K562 (cell line): Measurements from ENCODE around the gene FDPS. TPM values are rescaled to one million over a fixed set of nuclear protein-coding genes. Genes with fewer than 3 reads are reported as not detected.

Source experiments
- DDX20 ChIP-seq: fragments of 450-650 bp; IDR thresholded peaks from 2 replicates; pipeline ENCODE4 v1.6.1; 2016; ENCODE audit warnings: missing genetic modification characterization, low read depth, mild to moderate bottlenecking, missing compliant biosample characterization, moderate library complexity
- ELK1 ChIP-seq: sonication (generic); formaldehyde crosslinking; IDR thresholded peaks from 2 replicates; pipeline ENCODE4 v1.8.1; 2022; ENCODE audit warnings: missing genetic modification reagents
- IRF2 ChIP-seq: sonication (generic); formaldehyde crosslinking; IDR thresholded peaks from 2 replicates; pipeline ENCODE4 v1.8.1; 2022; ENCODE audit warnings: mild to moderate bottlenecking, missing genetic modification reagents
- KDM1A ChIP-seq, 2 experiments: fragments of 450-650 bp; IDR thresholded peaks; 2 replicates each; pipeline ENCODE4 v1.6.1; 2016; ENCODE audit warnings: mild to moderate bottlenecking in 2 of 2
- LARP7 ChIP-seq: fragments of 450-650 bp; IDR thresholded peaks from 2 replicates; pipeline ENCODE4 v1.6.1; 2016
- MTA3 ChIP-seq: fragments of 450-650 bp; formaldehyde crosslinking; IDR thresholded peaks from 2 replicates; pipeline ENCODE4 v1.6.1; 2017; ENCODE audit warnings: mild to moderate bottlenecking, borderline replicate concordance
- MYC ChIP-seq, 2 experiments: fragments of 250-450 bp in 1 of 2; sonication (Bioruptor Pico) in 1 of 2; IDR thresholded peaks; 2 replicates each; pipeline versions ENCODE4 v1.5.1 to v1.6.1; 2012 to 2021; ENCODE audit warnings: low read depth in 2 of 2, borderline replicate concordance in 1 of 2, improper control_type of control experiment in 1 of 2, low read length in 1 of 2, mild to moderate bottlenecking in 1 of 2, moderate library complexity in 1 of 2
- NFXL1 ChIP-seq: fragments of 450-650 bp; formaldehyde crosslinking; IDR thresholded peaks from 2 replicates; pipeline ENCODE4 v1.4.0; 2021; ENCODE audit warnings: mild to moderate bottlenecking
- RBM34 ChIP-seq: fragments of 200-400 bp; formaldehyde crosslinking; IDR thresholded peaks from 2 replicates; pipeline ENCODE4 v1.6.1; 2018; ENCODE audit warnings: low read length, borderline replicate concordance; ENCODE audit not compliant: insufficient read depth
- TAF1 ChIP-seq: IDR thresholded peaks from 2 replicates; pipeline ENCODE4 v1.6.1; 2011; ENCODE audit warnings: mild to moderate bottlenecking, low read length, moderate library complexity; ENCODE audit not compliant: insufficient read depth, control insufficient read depth, severe bottlenecking; ENCODE audit errors: extremely low read depth
- THRAP3 ChIP-seq: fragments of 450-650 bp; IDR thresholded peaks from 2 replicates; pipeline ENCODE4 v1.6.1; 2016; ENCODE audit warnings: mild to moderate bottlenecking, inconsistent platforms, borderline replicate concordance
- XRCC3 ChIP-seq: fragments of 450-650 bp; IDR thresholded peaks from 2 replicates; pipeline ENCODE4 v1.6.1; 2017; ENCODE audit warnings: mild to moderate bottlenecking, moderate library complexity
- ZFP1 ChIP-seq: fragments of 450-650 bp; formaldehyde crosslinking; IDR thresholded peaks from 2 replicates; pipeline ENCODE4 v1.4.0; 2020; ENCODE audit warnings: mild to moderate bottlenecking, mixed read lengths
- ZKSCAN8 ChIP-seq: fragments of 200-800 bp; sonication (Bioruptor generic); IDR thresholded peaks from 2 replicates; pipeline ENCODE4 v1.6.1; 2016; ENCODE audit warnings: missing genetic modification characterization, missing compliant biosample characterization
- ZNF507 ChIP-seq: conservative IDR thresholded peaks from 2 replicates; pipeline ENCODE4 v1.6.1; 2017; ENCODE audit warnings: missing genetic modification characterization, missing compliant biosample characterization
- ZNF584 ChIP-seq: fragments of 200-800 bp; sonication (Bioruptor generic); IDR thresholded peaks from 2 replicates; pipeline ENCODE4 v1.6.1; 2016; ENCODE audit warnings: low read depth, mild to moderate bottlenecking, missing genetic modification characterization, missing compliant biosample characterization
- polyA plus RNA-seq, 8 experiments: library from polyadenylated mRNA; depleted of rRNA in 4 of 8; stranded (reverse) in 5 of 8; unstranded in 3 of 8; fragments of >200 nt; fragmentation: Nextera tagmentation in 2 of 8; fragmentation: Illumina TruSeq in 1 of 8; extraction: Ambion mirVana in 2 of 8; extraction: Trizol in 1 of 8; gene quantifications; 2 replicates each; pipeline versions ENCODE4 v1.2.1 to v1.2.3, GENCODE V29; 2011 to 2014; ENCODE audit warnings: inconsistent platforms in 1 of 8, missing spikeins in 1 of 8
- total RNA-seq, 7 experiments: library from RNA; depleted of rRNA in 6 of 7; stranded (reverse); fragments of >200 nt in 6 of 7; fragmentation: Illumina TruSeq in 2 of 7; extraction: Trizol in 2 of 7; gene quantifications; 2 replicates each; pipeline versions ENCODE4 v1.2.1 to v1.2.3, GENCODE V29; 2011 to 2021; ENCODE audit warnings: low replicate concordance in 1 of 7
- TF ChIP-seq, protein P1 (sequence below): fragments of 200-600 bp; sonication (generic); IDR thresholded peaks from one replicate; pipeline ENCODE4 v1.6.1; 2012; ENCODE audit warnings: mild to moderate bottlenecking, low read depth, low read length, inconsistent platforms

The FDPS gene
- total and polyA plus RNA-seq, 9 of the 15 experiments (the other 6 are each of a cell fraction or from before 2014, with no cell fraction given), result 247 to 884 (median 360) TPM

GRCh38 chr1:155307247-155307740 lies 1.4 kb upstream of the FDPS start (continued):
- TF ChIP-seq THRAP3 (no peak), ZNF507 (tag) (peak; percentile 60), ZFP1 (CRISPR knock-in tag) (peak; percentile 72; the same call in 1 of the 2 replicates), MYC (IDR thresholded peaks at IDR 0.05; ENCODE audit: low read depth, low read length) (no peak), MYC (CRISPR knock-in tag; IDR thresholded peaks at IDR 0.05; ENCODE audit: borderline replicate concordance, low read depth) (peak; percentile 93; the same call in 1 of the 2 replicates), KDM1A (IDR thresholded peaks at IDR 0.05) (peak; percentile 33 to 38; a peak in 1 of 4 replicates), MTA3 (0 out of 2 replicates have a peak, but pooled peaks have one; percentile 28), ELK1 (CRISPR knock-in tag) (no peak), XRCC3 (no peak), IRF2 (CRISPR knock-in tag) (no peak), TAF1 (no peak), ZNF584 (CRISPR knock-in tag) (peak; percentile 96), DDX20 (tag) (peak; percentile 96), LARP7 (no peak), ZKSCAN8 (CRISPR knock-in tag) (peak; percentile 85), RBM34 (no peak), NFXL1 (peak; percentile 89)
- TF ChIP-seq, protein P1, sequence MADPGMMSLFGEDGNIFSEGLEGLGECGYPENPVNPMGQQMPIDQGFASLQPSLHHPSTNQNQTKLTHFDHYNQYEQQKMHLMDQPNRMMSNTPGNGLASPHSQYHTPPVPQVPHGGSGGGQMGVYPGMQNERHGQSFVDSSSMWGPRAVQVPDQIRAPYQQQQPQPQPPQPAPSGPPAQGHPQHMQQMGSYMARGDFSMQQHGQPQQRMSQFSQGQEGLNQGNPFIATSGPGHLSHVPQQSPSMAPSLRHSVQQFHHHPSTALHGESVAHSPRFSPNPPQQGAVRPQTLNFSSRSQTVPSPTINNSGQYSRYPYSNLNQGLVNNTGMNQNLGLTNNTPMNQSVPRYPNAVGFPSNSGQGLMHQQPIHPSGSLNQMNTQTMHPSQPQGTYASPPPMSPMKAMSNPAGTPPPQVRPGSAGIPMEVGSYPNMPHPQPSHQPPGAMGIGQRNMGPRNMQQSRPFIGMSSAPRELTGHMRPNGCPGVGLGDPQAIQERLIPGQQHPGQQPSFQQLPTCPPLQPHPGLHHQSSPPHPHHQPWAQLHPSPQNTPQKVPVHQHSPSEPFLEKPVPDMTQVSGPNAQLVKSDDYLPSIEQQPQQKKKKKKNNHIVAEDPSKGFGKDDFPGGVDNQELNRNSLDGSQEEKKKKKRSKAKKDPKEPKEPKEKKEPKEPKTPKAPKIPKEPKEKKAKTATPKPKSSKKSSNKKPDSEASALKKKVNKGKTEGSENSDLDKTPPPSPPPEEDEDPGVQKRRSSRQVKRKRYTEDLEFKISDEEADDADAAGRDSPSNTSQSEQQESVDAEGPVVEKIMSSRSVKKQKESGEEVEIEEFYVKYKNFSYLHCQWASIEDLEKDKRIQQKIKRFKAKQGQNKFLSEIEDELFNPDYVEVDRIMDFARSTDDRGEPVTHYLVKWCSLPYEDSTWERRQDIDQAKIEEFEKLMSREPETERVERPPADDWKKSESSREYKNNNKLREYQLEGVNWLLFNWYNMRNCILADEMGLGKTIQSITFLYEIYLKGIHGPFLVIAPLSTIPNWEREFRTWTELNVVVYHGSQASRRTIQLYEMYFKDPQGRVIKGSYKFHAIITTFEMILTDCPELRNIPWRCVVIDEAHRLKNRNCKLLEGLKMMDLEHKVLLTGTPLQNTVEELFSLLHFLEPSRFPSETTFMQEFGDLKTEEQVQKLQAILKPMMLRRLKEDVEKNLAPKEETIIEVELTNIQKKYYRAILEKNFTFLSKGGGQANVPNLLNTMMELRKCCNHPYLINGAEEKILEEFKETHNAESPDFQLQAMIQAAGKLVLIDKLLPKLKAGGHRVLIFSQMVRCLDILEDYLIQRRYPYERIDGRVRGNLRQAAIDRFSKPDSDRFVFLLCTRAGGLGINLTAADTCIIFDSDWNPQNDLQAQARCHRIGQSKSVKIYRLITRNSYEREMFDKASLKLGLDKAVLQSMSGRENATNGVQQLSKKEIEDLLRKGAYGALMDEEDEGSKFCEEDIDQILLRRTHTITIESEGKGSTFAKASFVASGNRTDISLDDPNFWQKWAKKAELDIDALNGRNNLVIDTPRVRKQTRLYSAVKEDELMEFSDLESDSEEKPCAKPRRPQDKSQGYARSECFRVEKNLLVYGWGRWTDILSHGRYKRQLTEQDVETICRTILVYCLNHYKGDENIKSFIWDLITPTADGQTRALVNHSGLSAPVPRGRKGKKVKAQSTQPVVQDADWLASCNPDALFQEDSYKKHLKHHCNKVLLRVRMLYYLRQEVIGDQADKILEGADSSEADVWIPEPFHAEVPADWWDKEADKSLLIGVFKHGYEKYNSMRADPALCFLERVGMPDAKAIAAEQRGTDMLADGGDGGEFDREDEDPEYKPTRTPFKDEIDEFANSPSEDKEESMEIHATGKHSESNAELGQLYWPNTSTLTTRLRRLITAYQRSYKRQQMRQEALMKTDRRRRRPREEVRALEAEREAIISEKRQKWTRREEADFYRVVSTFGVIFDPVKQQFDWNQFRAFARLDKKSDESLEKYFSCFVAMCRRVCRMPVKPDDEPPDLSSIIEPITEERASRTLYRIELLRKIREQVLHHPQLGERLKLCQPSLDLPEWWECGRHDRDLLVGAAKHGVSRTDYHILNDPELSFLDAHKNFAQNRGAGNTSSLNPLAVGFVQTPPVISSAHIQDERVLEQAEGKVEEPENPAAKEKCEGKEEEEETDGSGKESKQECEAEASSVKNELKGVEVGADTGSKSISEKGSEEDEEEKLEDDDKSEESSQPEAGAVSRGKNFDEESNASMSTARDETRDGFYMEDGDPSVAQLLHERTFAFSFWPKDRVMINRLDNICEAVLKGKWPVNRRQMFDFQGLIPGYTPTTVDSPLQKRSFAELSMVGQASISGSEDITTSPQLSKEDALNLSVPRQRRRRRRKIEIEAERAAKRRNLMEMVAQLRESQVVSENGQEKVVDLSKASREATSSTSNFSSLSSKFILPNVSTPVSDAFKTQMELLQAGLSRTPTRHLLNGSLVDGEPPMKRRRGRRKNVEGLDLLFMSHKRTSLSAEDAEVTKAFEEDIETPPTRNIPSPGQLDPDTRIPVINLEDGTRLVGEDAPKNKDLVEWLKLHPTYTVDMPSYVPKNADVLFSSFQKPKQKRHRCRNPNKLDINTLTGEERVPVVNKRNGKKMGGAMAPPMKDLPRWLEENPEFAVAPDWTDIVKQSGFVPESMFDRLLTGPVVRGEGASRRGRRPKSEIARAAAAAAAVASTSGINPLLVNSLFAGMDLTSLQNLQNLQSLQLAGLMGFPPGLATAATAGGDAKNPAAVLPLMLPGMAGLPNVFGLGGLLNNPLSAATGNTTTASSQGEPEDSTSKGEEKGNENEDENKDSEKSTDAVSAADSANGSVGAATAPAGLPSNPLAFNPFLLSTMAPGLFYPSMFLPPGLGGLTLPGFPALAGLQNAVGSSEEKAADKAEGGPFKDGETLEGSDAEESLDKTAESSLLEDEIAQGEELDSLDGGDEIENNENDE, result no peak
